Measurements from ENCODE around the gene HAND2. TPM values are rescaled to one million over a fixed set of nuclear protein-coding genes. Genes with fewer than 3 reads are reported as not detected.
A peak's percentile ranks its signal among the peaks of the same experiment; 100 is the strongest.

Gene HAND2
- total RNA-seq, 1 donor: 1.8 TPM

- H3K9me3 ChIP-seq (ENCODE audit: low read depth, low read length): no peaks in the 10 kb centered on the region
- no peaks in the 10 kb centered on the region for H4K20me1 ChIP-seq (ENCODE audit: insufficient read depth, low read length)
- H3K4me1 ChIP-seq (ENCODE audit: insufficient read depth, low read length): peaks cover 27% of the 10 kb centered on the region
- H3K27ac ChIP-seq (ENCODE audit: low read depth, low read length): peak overlapping the region; percentile 76
- DNase-seq (ENCODE audit: insufficient read length, low spot score, missing footprints): no peak
- H3K4me2 ChIP-seq (ENCODE audit: insufficient read depth, low read length): peak overlapping the region; percentile 73
- no peaks in the 10 kb centered on the region for H3K27me3 ChIP-seq (ENCODE audit: insufficient read depth, low read length)
- H3K36me3 ChIP-seq (ENCODE audit: insufficient read depth, low read length): no peaks in the 10 kb centered on the region
- TF ChIP-seq CTCF (IDR thresholded peaks at IDR 0.05; ENCODE audit: extremely low read depth, low read depth, low read length): no peak
- no peaks in the 10 kb centered on the region for H3K79me2 ChIP-seq (ENCODE audit: insufficient read depth, low read length)
- peak overlapping the region; percentile 17 for H3K4me3 ChIP-seq (ENCODE audit: insufficient read depth, low read length)
- peak overlapping the region; percentile 55 for H2AFZ ChIP-seq (ENCODE audit: low read length)
These were observed 51.7 kb downstream of the HAND2 start for GRCh38 chr4:173478201-173478912.

- H3K9me3 ChIP-seq (ENCODE audit: low read depth, low read length): no peaks in the 10 kb centered on the region
- no peak for TF ChIP-seq CTCF (IDR thresholded peaks at IDR 0.05; ENCODE audit: extremely low read depth, low read depth, low read length)
- no peak overlapping the region for H3K4me2 ChIP-seq (ENCODE audit: insufficient read depth, low read length)
- no peak for DNase-seq (ENCODE audit: insufficient read length, low spot score, missing footprints)
- H3K27ac ChIP-seq (ENCODE audit: low read depth, low read length): no peak overlapping the region
- no peaks in the 10 kb centered on the region for H3K79me2 ChIP-seq (ENCODE audit: insufficient read depth, low read length)
- H2AFZ ChIP-seq (ENCODE audit: low read length): no peak overlapping the region
- no peaks in the 10 kb centered on the region for H3K36me3 ChIP-seq (ENCODE audit: insufficient read depth, low read length)
- peaks cover 27% of the 10 kb centered on the region for H3K4me1 ChIP-seq (ENCODE audit: insufficient read depth, low read length)
- no peaks in the 10 kb centered on the region for H4K20me1 ChIP-seq (ENCODE audit: insufficient read depth, low read length)
- no peak overlapping the region for H3K4me3 ChIP-seq (ENCODE audit: insufficient read depth, low read length)
- H3K27me3 ChIP-seq (ENCODE audit: insufficient read depth, low read length): no peaks in the 10 kb centered on the region
These were observed 53.0 kb downstream of the HAND2 start for GRCh38 chr4:173477016-173477415.

Other genes with a start within 250 kb of the HAND2 start
- gene HMGB2, start 195.9 kb downstream of the HAND2 start, total RNA-seq: 29.2 and 30.4 TPM in 2 replicates
- 22.1 and 25.3 TPM in 2 replicates for gene SAP30, start 159.3 kb downstream of the HAND2 start, total RNA-seq
- gene SCRG1, start 131.1 kb downstream of the HAND2 start, total RNA-seq: 0.88 and 7.6 TPM in 2 replicates